ENCODE data around the gene PCDHA3. TPM values are rescaled to one million over a fixed set of nuclear protein-coding genes. Genes with fewer than 3 reads are reported as not detected.
"Not testable (repeated sequence)": the region's sequence is repeated elsewhere in the genome, so short reads cannot be mapped to it uniquely, and the experiment has no call there.

The PCDHA3 gene
- total RNA-seq, 4 donors from 2014 or later, result 0.27 TPM; not detected in 3

- Histone ChIP-seq H3K4me1 (no peaks in the 10 kb centered on the region), H3K27me3 (no peaks in the 10 kb centered on the region), H3K27ac (no peak overlapping the region), H3K4me3 (no peak overlapping the region), H3K36me3 (no peaks in the 10 kb centered on the region), H3K9me3 (peaks cover 0 to 19% (median 0%) of the 10 kb centered on the region in 4 donors)
- no peak for DNase-seq
- TF ChIP-seq CTCF (IDR thresholded peaks at IDR 0.05) (no peak), POLR2A (IDR thresholded peaks at IDR 0.05) (no peak)
These were observed 8.0 kb downstream of the PCDHA3 start for GRCh38 chr5:140808889-140809291.

- TF ChIP-seq CTCF (IDR thresholded peaks at IDR 0.05) (peak in 1 of 6 experiments; percentile 12), POLR2A (IDR thresholded peaks at IDR 0.05) (no peak)
- Histone ChIP-seq H3K4me3 (peak within 1 kb of the TSS in 1 of 4 donors; percentile 6), H3K9me3 (peaks cover 0 to 15% (median 0%) of the 10 kb centered on the region in 4 donors), H3K27ac (no peak within 1 kb of the TSS), H3K4me1 (no peaks in the 10 kb centered on the region), H3K27me3 (no peaks in the 10 kb centered on the region), H3K36me3 (no peaks in the 10 kb centered on the region)
- no peak for DNase-seq
These were observed 20.8 kb downstream of the PCDHA3 start, which contains the start of gene PCDHA5 for GRCh38 chr5:140821375-140822280. Gene PCDHA5 (plus strand): TSS chr5:140821613.

GRCh38 chr5:140822281-140822629, 21.4 kb downstream of the PCDHA3 start:
- Histone ChIP-seq H3K36me3 (no peaks in the 10 kb centered on the region), H3K4me1 (no peaks in the 10 kb centered on the region), H3K27ac (no peak overlapping the region), H3K27me3 (no peaks in the 10 kb centered on the region), H3K9me3 (peaks cover 0 to 15% (median 0%) of the 10 kb centered on the region in 4 donors), H3K4me3 (no peak overlapping the region)
- no peak for DNase-seq
- TF ChIP-seq CTCF (IDR thresholded peaks at IDR 0.05), result no peak
- TF ChIP-seq POLR2A (IDR thresholded peaks at IDR 0.05), result no peak

GRCh38 chr5:140822969-140823368, 22.1 kb downstream of the PCDHA3 start:
- peaks cover 0 to 17% (median 0%) of the 10 kb centered on the region in 4 donors for H3K9me3 ChIP-seq
- H3K4me1 ChIP-seq, H3K4me3 ChIP-seq, H3K27ac ChIP-seq, DNase-seq, H3K36me3 ChIP-seq, H3K27me3 ChIP-seq: not testable (repeated sequence)

GRCh38 chr5:140823475-140823874, 22.6 kb downstream of the PCDHA3 start:
- no peaks in the 10 kb centered on the region for H3K4me1 ChIP-seq
- TF ChIP-seq CTCF (IDR thresholded peaks at IDR 0.05), result no peak
- TF ChIP-seq POLR2A (IDR thresholded peaks at IDR 0.05), result no peak
- H3K36me3 ChIP-seq, result no peaks in the 10 kb centered on the region
- H3K27me3 ChIP-seq, result no peaks in the 10 kb centered on the region
- no peak overlapping the region for H3K27ac ChIP-seq
- H3K4me3 ChIP-seq, result no peak overlapping the region
- H3K9me3 ChIP-seq, result peaks cover 0 to 22% (median 0%) of the 10 kb centered on the region in 4 donors
- DNase-seq, result no peak

GRCh38 chr5:140827704-140828361, 27.0 kb downstream of the PCDHA3 start, which contains the start of gene PCDHA6:
Gene PCDHA6 (plus strand): TSS chr5:140827960. CDS start chr5:140828092, 132 bp downstream.
- Histone ChIP-seq H3K36me3 (no peaks in the 10 kb centered on the region), H3K27me3 (no peaks in the 10 kb centered on the region), H3K4me1 (no peaks in the 10 kb centered on the region), H3K27ac (no peak within 1 kb of the TSS), H3K9me3 (peaks cover 0 to 34% (median 5%) of the 10 kb centered on the region in 4 donors), H3K4me3 (no peak within 1 kb of the TSS)
- TF ChIP-seq POLR2A (IDR thresholded peaks at IDR 0.05) (no peak), CTCF (IDR thresholded peaks at IDR 0.05) (no peak)
- DNase-seq, result no peak
